ENCODE data around the gene ELFN2.

The ELFN2 gene

DNA sequence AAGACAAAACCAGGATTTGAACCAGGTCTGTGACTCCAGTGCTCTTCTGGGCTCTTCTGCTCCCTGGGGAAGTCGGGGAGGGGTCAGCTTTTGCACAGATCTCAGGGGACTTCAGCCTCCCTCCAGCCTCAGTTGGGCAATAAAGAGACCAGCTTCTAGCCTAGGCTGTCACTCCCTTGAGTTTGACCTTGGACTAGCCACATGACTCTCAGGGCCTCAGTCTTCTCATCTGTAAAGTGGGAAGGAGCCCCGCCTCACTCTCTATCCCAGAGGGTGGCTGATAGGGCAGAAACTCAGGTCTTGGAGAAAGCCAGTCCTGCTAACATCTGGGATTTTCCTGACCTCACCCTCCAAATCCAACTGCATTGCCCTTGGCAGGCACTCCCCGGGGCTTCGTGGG lies 38.7 kb downstream of the ELFN2 start:
- TF ChIP-seq CTCF (conservative IDR thresholded peaks at IDR 0.05): no peak
- H3K27ac ChIP-seq: no peak overlapping the region

DNA sequence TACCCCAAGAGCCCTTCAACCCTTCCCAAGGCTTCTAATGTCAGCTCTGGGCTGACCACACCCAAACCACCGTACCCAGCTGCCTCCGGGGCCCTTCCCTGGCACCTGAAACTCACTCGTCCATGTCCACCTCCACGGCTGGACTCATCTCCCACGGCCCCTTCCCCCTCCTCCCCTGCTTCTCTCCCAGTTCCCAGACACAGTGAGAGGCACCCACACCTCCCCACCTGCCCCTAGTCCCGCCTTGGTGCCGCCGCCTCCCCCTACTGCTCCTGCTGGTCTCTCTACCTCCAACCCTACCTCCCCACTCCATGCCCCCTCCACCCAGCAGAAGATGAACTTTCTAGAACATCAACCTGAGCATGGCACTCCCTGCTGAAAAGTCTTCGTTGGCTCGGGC lies 39.5 kb downstream of the ELFN2 start:
- no peak for TF ChIP-seq CTCF (conservative IDR thresholded peaks at IDR 0.05)

DNA sequence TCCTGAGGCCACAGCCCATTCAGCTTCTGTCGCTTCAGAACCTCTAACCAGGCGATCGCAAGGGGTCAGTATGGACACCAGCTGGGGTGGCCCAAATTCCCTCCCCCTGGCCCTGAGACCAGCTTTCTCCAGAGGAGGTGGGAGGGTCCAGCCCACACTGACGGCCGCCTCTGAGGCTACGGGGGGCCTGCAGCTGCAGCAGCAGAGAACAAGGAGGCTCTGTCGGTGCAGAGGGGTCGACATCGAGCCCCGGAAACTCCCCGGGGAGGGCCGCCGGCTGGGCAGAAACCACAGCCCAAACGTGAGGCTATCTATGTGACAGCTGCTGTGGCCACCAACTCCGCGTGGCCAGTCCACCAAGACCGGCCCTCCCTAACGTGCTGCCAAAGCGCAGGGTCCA lies 40.8 kb downstream of the ELFN2 start:
- TF ChIP-seq CTCF (conservative IDR thresholded peaks at IDR 0.05): no peak
- H3K27ac ChIP-seq: no peak overlapping the region

More for the DNA sequence above, 39.5 kb downstream of the ELFN2 start:
- no peak overlapping the region for H3K27ac ChIP-seq

GRCh38 chr22:37384691-37385090 lies 42.6 kb downstream of the ELFN2 start:
- no peak overlapping the region for H3K27ac ChIP-seq
- TF ChIP-seq CTCF (conservative IDR thresholded peaks at IDR 0.05): no peak

- no peak overlapping the region for H3K27ac ChIP-seq
- TF ChIP-seq CTCF (conservative IDR thresholded peaks at IDR 0.05): no peak
Measured at GRCh38 chr22:37383341-37383740, 43.9 kb downstream of the ELFN2 start.

GRCh38 chr22:37381489-37381888 lies 45.8 kb downstream of the ELFN2 start:
- no peak overlapping the region for H3K27ac ChIP-seq
- no peak for TF ChIP-seq CTCF (conservative IDR thresholded peaks at IDR 0.05)

DNA sequence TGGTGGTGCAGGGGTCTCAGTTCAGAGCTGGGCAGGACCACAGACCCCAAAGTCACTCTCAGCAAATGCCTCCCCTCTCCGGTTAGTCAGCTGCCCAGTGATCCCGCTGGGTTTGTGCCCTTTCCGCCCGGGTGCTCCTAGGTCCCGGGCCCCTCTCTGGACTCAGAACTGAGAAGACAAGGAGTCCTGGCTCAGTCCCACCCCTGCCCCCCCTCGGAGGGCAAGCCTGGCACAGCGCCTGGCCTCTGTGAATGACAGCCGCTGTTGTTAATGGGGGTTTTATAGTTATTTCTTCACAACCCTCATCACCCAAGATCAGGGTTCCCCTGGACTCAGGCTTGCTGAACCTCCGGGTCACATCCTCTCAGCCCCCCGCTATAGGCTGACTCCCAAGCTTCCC lies 47.6 kb downstream of the ELFN2 start:
- H3K27ac ChIP-seq: no peak overlapping the region
- no peak for TF ChIP-seq CTCF (conservative IDR thresholded peaks at IDR 0.05)

DNA sequence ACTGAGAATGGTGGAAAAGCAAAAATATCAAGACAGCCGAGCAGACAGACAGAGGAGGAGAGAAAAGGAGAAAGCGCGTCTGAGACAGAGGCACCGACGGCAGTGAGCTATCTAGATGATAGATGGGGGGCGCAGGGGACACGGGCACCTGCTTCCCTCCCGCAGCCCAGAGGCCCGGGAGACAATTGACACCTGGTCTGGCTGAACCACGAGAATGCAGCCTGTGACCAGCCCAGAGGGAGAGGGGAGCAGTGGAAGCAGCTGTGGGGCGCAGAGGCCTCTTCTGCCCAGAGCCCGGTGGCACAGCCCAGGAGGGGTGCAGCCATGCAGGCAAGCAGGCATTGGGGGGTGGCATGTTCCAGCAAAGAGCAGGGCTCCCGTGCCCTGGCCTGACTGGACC lies 48.2 kb downstream of the ELFN2 start:
- TF ChIP-seq CTCF (conservative IDR thresholded peaks at IDR 0.05): no peak
- H3K27ac ChIP-seq: no peak overlapping the region
